ENCODE data around the gene MSMB.
"Not testable (repeated sequence)": the region's sequence is repeated elsewhere in the genome, so short reads cannot be mapped to it uniquely, and the experiment has no call there.

The MSMB gene, protein sequence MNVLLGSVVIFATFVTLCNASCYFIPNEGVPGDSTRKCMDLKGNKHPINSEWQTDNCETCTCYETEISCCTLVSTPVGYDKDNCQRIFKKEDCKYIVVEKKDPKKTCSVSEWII

DNA sequence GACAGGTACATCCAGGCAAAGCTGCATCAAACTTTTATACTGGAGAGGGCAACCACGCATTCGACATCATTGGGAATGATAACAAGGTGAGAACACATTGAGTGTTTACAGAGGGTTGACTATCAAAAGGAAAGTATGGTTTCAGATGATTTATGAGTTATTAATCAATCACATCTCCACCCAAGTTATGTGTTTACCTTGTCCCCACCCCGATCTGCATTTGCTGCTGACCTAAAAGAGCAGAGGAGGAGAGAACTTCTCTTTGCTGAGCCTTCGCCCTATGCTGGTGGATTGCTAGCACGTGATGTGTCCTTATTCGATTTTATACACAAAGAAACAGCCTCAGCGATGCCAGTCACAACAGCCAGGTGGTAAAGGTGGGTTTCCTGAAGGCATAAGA, at the start of gene MSMB:
Gene MSMB, minus strand, starts transcription at position 9 of the 400 bp plus-strand sequence. CDS start 32 bp downstream, outside the sequence.
- DNase-seq = no peak

DNA sequence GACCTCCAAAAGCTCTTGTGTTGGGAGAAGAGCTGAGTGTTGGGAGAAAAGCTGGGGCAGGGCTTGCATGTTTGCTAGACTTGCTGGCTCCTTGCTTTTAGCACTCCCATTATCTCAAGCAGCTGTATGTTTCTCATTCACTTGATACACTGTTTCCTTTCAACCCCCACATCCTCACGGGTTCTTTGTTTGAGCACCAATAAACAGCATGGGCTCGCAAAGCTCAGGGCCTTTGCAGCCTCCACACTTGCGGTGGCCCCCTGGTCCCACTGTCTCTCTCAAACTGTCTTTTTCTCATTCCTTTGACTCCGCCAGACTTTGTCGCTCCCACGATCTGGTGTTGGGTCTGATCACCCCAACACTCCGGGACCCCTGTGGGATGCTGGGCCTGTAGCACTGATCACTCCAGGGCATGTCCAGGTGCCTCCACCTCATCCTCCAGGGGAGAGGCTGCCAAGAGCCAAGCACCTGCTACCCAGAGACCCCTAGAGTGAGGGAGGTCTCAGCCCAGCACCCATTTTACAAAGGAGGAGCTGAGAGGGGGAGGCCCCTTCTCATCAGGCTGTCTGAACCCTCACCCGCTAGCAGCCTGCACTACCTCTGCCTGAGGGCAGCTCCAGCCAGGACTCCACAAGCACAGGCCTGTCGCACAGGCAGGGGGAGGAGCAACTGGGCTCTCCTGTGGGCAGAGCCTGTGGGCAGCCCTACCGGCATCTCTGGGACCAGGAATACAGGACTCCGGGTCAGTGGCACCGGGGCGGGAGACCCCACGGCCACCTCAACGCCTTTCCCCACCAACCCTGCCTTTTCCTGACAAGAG, 49.1 kb upstream of the MSMB start:
- DNase-seq = no peak

DNA sequence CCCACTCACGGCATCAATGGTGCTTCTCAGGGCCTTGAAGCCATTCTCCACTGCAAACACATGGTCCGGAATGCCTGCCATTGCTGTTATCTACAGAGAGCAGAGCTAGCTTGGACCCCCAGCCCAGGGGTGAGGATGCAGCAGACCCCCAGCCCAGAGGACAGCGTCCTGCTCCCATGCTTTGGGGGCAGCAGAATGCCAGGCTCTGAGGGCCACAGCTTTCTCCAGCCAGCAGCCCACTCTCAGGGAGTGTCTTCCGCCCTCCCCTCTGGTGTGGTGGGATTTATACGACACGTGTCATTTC, 48.1 kb upstream of the MSMB start:
- DNase-seq = no peak

DNA sequence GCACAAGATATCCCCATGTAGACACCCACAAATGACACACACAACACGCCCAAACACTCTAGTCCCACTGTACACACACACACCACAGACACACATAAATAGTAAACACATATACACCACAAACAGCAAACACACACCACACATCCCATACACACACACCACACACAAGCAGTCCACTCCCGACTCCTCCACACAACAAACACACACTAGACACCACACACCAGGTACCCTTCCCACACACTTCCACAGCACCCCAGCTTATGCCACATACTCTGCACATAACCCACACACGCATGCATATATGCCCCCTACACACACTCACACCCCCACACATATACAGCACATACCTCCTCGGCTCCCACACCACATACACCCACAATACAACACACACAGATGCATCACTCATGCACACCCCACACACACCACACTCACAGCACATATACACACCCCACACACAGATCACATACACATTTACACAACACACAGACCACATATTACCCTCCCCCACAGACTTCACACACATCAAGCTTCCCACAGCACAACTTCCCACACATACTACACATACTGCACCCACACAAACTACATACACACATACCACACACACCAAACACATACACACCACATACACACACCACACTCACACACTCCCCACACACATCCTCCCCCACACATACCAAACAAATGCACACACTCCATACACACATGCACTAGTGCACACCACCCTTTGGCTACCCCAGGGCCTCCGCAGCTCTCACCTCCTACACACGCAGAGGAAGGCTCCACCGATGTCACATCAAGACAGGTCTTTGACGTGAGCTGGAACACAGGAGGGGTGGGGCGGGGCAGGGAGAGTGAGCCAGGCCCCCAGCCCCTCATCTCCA, 47.5 kb upstream of the MSMB start:
- DNase-seq = peak; percentile 69

DNA sequence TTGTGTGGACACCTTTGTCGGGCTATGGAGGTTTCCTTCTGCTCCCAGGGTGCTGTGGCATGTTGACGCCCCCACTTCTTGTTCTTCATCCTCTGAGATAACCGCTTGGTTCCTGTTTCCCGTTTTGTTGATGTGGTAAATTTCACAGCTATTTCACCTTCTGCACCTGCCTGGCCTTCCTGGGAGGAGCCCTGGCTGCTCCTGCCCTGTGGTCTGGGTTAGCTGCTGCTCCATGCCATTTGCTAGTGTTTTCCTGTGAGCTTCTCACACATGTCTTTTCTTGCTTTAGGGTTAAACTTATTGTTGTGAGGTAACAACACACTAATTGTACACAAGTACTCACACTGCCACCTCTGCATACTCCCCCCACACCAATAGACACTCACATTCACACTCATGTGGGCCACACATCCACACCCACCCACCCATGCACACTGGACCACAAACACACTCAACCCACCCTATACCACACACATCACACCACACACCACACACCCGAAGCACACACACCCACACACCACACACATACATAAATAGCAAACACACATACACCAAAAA, 46.5 kb upstream of the MSMB start:
- peak; percentile 71 for DNase-seq

DNA sequence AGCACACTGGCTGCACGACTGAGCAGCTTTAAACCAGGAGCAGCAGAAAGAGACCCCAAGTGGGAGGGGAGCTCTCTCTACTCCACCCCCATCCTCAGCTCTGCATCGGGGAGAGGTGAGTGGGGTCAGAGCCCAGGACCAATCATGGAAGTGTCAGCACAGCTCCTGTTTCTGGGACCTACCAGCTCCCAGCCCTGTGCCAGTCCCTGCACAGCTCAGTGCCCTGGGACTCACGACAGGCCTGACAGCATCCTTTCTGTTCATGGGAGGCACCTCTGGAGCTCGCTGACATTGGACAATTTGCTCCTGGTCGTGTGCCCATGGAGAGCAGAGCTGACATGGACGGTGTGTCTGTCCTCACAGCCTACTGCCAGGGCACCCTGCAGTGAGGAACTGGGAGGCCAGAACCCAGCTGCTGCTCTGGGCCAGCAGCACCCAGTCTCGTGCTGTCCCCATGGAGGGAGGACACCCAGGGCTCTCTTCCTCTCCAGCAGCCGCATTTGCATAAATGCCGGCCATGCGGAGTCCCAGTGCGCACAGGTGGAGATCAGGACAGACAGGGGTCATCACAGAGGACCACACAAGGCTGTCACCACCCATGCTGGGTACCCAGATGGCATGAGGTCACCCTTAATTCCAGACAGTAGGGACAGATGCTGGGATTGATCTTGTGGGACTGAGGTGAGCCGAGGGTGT, 45.9 kb upstream of the MSMB start:
- no peak for DNase-seq

DNA sequence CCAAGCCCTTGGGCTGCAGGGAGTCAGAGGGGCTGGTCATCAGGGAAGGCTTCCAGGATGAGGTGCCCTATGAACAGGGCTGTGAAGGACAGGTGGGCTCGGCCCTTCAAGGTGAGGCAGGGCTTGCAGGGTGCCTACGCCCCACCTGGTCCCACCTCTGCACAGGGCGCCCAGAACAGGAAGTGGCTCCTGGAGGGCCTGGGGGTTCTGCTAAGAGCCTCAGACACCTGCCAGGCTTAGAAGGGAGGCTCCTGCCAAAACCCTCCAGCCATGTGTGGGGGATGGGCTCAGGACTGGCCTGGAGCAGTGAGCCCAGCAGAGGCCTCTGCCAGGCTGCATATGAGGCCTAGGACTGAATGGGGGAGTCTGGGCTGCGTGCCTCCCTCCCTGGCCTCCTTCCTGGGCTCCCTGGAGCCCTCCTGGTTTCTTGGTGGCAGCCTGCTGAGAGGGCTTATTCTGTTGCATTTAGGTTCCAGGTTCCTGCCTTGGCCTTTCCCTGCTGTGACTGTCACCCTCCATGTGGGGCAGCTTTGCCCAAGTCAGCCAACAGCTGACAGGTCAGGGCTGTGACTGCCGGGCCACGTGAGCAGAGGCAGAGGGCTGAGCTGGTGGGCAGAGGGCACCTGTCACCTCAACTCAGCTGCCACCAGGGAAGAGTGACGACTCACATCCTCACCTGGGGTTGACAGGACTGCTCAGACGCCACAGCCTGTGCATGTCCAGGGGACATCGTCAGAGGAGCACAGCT, 45.2 kb upstream of the MSMB start:
- peak; percentile 72 for DNase-seq

DNA sequence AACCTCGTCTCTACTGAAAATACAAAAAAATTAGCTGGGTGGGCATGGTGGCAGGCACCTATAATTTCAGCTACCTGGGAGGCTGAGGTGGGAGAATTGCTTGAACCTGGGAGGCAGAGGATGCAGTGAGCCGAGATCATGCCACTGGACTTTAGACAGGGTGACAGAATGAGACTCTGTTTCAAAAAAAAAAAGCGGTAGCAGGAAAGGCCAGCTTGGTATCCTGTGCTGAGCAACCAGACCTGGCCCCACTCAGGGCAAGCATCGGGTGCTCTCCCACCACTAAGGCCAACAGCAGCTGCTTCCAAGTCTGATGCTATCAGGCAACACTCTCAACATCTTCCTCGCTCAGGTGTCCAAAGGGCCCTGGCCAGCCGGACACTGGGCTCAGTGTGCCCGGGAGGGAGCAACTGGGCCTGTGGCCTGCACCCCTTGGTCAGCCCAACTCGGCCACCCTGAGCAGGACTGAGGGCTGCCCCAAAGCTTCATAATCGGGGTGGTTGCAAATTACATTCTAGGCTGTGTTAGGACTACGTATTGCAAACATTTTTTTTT, 44.3 kb upstream of the MSMB start:
- no peak for DNase-seq

DNA sequence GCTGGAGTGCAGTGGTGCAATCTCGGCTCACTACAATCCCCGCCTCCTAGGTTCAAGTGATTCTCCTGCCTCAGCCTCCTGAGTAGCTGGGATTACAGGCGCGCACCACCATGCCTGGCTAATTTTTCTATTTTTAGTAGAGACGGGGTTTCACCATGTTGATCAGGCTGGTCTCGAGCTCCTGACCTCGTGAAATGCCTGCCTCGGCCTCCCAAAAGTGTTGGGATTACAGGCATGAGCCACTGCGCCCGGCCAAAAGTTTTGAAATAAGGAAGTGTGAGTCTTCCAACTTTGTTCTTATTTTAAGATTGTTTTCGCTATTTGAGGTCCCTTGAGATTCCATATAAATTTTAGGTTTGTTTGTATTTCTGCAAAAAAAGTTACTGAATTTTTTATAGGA, 41.3 kb upstream of the MSMB start:
- not testable (repeated sequence) for DNase-seq

DNA sequence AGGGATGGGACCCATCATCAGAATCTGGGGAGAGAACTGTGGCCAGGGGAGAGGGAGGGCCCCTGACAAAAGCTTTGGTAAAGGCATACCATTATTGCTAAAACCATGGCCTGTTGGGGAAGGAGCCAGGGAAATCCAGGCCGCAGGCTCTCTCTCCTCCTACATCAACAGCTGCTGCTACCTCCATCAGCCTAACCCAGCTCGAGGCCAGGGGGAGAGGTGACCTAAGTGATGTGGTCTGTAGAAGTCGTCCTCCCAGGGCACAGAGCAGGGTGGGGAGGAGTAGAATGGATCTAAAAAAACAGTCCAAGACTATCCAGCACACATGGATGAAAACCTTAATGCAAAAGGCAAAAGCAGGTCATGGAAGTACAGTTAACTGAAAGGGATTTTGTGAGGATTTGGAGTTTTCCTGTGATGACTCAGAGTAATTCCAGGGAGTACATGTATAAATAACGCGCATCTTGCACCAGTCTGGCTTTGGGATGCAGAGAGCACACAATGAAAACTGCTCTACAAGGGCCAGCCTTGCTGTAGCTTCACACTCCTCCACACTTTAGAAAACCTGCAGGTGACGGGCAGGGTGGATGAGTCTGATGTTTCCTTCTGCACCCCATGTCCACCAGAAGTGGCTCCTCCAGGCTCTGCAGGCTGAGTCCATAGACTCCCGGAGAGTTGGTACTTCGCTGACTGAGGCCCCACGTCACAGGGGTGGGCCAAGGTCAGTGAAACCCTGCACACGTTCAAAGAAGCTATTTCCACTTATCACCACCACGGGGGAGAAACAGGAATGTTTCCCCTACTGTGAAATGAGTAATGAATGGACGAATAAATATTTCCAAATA, 38.5 kb upstream of the MSMB start:
- DNase-seq = no peak

DNA sequence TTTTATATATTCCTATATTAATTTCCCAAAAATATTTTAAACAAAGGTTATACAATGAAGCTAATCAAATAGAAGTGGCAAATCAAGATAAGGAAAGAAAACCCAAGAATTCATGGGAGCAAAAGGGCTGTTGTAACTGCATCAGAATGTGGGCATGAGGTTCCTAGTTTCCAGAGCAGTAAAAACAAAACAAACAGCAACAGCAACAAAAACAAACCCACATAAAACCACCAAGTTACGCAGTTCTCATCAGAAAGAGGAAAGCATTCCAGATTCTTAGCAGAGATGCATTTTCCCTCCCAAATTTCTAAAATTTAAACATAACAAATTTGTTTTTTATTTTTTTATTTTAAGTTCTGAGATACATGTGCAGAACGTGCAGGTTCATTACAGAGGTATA, 34.8 kb upstream of the MSMB start:
- DNase-seq = no peak

DNA sequence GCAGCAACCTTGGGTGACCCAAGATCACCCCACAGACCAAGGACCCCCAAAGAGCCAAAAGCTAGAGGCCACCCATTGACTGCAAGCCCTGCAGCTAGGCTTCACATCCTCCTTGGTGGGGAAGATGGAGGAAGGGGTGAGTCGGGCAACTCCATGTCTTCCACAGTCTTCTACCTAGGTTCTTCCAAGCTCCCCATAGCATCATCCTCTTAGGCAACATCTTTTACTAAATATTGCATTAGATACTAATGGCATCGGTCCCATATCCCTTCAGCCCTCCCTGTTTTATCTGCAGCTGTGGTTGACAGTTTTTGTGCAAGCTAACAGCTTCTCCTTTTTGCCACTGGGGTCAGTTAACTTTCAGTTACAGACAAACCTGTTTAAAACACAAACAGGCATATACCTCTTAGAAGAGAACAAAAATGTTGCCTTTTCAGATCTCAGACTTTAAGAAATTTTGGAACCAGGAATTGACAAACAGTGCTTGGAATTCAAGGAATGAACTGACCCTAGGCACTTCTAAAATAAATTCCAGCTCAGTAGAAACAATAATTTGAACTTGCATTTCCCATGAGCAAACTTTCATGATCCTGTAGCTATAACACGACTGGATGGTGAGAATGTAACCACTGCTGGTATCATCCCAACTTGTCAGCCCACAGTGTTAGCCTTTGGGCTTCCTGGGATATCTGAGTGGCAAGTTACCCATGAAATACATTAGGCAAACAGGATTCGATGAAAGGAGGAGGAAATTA, 33.9 kb upstream of the MSMB start:
- no peak for DNase-seq

DNA sequence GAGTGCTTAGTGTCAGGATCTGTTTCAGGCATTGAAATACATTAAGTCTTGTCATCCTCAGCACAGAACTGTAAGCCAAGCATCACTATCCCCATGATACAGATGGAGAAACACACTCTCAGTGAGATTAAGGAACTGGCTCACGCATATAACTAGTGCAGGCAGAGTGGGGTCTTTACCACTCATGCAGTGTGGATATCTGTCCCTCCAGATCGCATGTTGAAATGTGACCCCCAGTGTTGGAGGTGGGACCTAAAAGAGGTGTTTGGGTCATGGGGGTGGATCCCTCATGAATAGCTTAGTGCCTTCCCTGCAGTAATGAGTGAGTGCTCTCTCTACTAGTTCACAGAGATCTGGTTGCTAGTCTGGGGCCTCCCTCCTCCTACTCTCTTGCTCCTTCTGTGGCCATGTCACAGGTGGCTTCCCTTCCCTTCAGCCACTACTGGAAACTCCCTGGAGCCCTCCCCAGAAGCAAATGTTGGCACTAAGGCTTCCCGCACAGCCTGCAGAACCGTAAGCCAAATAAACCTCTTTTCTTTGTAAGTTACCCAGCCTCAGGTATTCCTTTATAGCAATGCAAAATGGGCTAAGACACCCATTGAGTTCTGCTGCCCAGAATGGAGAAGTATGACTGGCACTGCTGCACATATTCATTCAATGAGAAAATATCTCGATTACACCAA, 31.8 kb upstream of the MSMB start:
- no peak for DNase-seq

DNA sequence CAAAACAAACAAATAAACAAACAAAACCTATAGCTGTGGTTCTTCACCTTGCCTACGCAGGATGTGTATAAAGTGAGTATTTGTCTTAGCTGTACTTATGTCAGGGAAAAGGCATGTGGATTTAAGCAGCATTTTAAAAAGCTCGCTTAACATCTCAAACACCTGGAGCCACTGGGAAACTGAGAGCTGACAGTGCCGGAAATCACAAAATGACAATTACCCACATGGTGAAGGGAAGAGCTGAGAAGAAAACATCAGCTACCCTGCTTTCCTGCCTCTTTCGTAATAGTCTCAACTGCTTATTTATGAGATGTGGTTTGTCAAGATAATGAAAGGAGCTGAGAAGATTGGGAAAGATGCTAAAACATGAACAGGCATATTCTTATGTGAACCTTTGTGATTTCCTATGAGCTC, 31.1 kb upstream of the MSMB start:
- no peak for DNase-seq

DNA sequence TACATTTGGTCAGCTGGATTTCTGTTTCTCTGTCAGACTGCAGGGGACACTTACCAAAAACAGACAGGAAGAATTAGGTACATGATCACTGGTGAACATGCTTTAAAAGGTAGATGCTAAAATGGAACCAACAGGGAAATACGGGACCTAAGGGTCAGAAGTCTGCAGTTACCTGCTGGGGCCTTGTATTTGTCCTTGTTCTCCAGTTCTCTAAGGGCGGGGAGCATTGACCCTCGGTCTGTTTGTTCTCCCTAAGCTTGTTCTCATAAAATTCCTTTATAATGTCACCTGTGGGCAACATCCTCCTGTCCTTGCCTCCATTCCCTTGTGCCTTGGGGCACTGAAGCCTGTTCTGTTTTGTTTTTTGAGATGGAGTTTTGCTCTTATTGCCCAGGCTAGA, 29.8 kb upstream of the MSMB start:
- DNase-seq = no peak

DNA sequence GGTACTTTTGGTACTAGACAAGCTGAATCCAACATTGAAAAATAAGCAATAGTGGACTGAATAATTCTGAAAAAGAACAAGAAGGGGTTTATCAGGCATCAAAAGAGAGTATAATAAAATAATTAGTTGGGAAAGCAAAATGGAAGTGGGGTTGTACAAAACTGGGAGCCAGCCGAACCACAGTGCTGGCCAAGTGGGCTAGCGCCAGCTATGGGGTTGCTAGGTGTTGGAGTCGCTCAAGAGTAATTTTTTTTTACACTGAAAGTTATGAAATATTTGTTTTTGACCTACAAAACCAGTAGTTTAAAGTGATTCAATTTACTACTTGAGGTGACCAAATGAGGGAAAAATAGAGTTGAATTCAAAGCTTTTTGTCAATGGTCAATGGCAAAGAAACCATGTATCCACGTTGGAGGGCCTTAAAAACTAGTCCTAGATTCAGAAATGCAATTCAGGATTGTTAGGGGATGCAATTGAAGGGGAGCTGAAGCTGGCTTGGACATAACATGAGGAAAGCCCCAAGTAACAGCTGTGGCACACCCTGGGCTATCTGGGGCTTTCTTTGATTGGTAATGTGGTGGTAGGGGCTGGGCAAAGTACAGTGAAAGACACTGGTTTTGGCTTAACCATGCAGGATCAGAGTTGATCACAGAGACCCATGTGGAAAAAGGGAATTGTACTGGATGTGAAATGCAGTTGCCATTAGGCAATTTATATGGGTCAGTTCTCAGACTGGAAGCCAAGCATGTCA, 28.3 kb upstream of the MSMB start:
- DNase-seq = no peak

DNA sequence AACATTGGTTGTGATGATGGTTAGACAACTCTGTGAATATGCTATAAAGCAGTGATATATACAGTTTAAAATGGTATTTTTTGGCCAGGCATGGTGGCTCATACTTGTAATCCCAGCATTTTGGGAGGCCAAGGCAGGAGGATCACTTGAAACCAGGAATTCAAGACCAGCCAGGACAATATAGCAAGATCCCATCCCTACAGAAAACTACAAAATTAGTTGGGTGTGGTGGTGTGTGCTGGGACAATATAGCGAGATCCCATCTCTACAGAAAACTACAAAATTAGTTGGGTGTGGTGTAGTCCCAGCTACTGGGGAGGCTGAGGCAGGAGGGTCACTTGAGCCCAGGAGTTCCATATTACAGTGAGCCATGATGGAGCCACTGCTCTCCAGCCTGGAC, 27.5 kb upstream of the MSMB start:
- no peak for DNase-seq

DNA sequence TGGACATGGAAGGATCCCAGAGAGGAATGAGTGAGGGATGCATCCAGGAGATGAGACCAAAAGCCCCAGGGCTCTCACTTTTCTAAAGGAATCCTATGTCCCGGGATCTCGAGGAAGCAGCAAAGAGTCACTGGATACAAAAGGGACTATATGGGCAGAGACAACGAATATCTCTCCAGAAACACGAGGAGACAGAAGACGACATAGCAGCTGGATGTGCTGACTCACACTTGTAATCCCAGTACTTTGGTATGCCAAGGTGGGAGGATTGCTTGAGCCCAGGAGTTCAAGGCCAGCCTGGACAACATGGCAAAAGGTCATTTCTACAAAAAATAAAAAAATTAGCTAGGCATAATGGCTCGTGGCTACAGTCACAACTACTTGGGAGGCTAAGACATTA, 24.7 kb upstream of the MSMB start:
- no peak for DNase-seq
